HepG2 (cell line): ENCODE results near the gene DENND1C. TPM values are rescaled to one million over a fixed set of nuclear protein-coding genes. Genes with fewer than 3 reads are reported as not detected.

ENCODE experiments used
- ARHGAP35 ChIP-seq: sonication (generic); formaldehyde crosslinking; IDR thresholded peaks from 2 replicates; pipeline ENCODE4 v1.9.0; 2022; ENCODE audit warnings: mild to moderate bottlenecking, inconsistent platforms, moderate library complexity, missing genetic modification reagents, borderline replicate concordance
- KDM5A ChIP-seq: fragments of 200-600 bp; sonication (generic); IDR thresholded peaks from 2 replicates; pipeline ENCODE4 v1.7.0; 2018; ENCODE audit warnings: antibody characterized with exemption, mild to moderate bottlenecking, low read length, borderline replicate concordance
- MEIS1 ChIP-seq: sonication (generic); formaldehyde crosslinking; IDR thresholded peaks from 2 replicates; pipeline ENCODE4 v1.9.0; 2021; ENCODE audit warnings: mild to moderate bottlenecking, missing genetic modification reagents, moderate library complexity, borderline replicate concordance
- ZKSCAN5 ChIP-seq: sonication (generic); formaldehyde crosslinking; IDR thresholded peaks from 2 replicates; pipeline ENCODE4 v1.5.1; 2020; ENCODE audit warnings: mild to moderate bottlenecking, missing genetic modification reagents
- polyA plus RNA-seq, 8 experiments: library from polyadenylated mRNA; depleted of rRNA in 3 of 8; stranded (reverse) in 7 of 8; unstranded in 1 of 8; fragments of >200 nt; fragmentation: Illumina TruSeq in 4 of 8; extraction: Trizol in 4 of 8; gene quantifications; 2 replicates each; pipeline versions ENCODE4 v1.2.1 to v1.2.3, GENCODE V29; 2011 to 2016; ENCODE audit warnings: low read depth in 4 of 8, missing spikeins in 1 of 8, mixed read lengths in 1 of 8; ENCODE audit not compliant: insufficient read depth in 1 of 8
- total RNA-seq, 5 experiments: library from RNA; depleted of rRNA; stranded (reverse); fragments of >200 nt; fragmentation: Illumina TruSeq; extraction: Trizol; gene quantifications; 2 replicates each; pipeline ENCODE4 v1.2.3, GENCODE V29; 2016; ENCODE audit warnings: low read depth in 1 of 5
- TF ChIP-seq, protein P1 (sequence below): sonication (generic); formaldehyde crosslinking; IDR thresholded peaks from 2 replicates; pipeline ENCODE4 v1.5.0; 2020; ENCODE audit warnings: mild to moderate bottlenecking, missing genetic modification reagents, borderline replicate concordance
- TF ChIP-seq, protein P2 (sequence below): sonication (generic); formaldehyde crosslinking; IDR thresholded peaks from 2 replicates; pipeline ENCODE4 v1.5.1; 2020; ENCODE audit warnings: missing genetic modification reagents, mild to moderate bottlenecking, borderline replicate concordance
- TF ChIP-seq, protein P3 (sequence below): sonication (generic); formaldehyde crosslinking; IDR thresholded peaks from 2 replicates; pipeline ENCODE4 v1.8.0; 2022; ENCODE audit warnings: mild to moderate bottlenecking, missing genetic modification reagents, moderate library complexity

Gene DENND1C
- total and polyA plus RNA-seq, 2 of the 13 experiments (the other 11 are each of a cell fraction or from before 2014, with no cell fraction given): 0.04 to 0.73 TPM

DNA sequence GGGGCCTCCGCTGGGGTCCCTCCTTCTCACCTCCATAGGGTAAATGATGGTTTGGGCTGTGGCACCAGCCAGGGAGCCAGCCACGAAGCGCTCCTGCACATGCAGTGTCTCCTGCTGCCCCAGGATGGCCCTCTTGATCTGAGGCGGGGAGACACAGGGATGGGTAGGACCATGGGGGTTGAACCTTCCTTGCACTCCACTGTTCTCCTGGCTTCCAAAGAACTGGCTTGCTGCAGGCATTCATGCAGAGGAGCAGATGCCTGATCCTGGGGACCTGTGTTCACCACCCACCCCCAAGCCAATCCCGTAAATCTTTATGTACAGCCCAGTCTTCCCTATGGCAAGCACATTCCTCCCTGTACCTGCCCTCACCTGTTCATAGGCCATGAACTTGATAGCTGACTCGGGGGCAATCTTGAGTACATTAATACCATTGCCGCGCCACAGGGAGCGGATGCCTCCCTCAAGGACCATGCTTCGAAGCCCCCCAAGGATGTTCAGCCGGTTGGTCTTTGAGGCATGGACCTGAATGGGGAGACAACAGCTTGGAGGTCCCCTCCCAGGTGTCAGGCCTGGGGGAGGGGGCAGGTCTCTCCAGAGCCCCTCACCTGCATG, 27.5 kb downstream of the DENND1C start (continued):
- TF ChIP-seq, protein P1, sequence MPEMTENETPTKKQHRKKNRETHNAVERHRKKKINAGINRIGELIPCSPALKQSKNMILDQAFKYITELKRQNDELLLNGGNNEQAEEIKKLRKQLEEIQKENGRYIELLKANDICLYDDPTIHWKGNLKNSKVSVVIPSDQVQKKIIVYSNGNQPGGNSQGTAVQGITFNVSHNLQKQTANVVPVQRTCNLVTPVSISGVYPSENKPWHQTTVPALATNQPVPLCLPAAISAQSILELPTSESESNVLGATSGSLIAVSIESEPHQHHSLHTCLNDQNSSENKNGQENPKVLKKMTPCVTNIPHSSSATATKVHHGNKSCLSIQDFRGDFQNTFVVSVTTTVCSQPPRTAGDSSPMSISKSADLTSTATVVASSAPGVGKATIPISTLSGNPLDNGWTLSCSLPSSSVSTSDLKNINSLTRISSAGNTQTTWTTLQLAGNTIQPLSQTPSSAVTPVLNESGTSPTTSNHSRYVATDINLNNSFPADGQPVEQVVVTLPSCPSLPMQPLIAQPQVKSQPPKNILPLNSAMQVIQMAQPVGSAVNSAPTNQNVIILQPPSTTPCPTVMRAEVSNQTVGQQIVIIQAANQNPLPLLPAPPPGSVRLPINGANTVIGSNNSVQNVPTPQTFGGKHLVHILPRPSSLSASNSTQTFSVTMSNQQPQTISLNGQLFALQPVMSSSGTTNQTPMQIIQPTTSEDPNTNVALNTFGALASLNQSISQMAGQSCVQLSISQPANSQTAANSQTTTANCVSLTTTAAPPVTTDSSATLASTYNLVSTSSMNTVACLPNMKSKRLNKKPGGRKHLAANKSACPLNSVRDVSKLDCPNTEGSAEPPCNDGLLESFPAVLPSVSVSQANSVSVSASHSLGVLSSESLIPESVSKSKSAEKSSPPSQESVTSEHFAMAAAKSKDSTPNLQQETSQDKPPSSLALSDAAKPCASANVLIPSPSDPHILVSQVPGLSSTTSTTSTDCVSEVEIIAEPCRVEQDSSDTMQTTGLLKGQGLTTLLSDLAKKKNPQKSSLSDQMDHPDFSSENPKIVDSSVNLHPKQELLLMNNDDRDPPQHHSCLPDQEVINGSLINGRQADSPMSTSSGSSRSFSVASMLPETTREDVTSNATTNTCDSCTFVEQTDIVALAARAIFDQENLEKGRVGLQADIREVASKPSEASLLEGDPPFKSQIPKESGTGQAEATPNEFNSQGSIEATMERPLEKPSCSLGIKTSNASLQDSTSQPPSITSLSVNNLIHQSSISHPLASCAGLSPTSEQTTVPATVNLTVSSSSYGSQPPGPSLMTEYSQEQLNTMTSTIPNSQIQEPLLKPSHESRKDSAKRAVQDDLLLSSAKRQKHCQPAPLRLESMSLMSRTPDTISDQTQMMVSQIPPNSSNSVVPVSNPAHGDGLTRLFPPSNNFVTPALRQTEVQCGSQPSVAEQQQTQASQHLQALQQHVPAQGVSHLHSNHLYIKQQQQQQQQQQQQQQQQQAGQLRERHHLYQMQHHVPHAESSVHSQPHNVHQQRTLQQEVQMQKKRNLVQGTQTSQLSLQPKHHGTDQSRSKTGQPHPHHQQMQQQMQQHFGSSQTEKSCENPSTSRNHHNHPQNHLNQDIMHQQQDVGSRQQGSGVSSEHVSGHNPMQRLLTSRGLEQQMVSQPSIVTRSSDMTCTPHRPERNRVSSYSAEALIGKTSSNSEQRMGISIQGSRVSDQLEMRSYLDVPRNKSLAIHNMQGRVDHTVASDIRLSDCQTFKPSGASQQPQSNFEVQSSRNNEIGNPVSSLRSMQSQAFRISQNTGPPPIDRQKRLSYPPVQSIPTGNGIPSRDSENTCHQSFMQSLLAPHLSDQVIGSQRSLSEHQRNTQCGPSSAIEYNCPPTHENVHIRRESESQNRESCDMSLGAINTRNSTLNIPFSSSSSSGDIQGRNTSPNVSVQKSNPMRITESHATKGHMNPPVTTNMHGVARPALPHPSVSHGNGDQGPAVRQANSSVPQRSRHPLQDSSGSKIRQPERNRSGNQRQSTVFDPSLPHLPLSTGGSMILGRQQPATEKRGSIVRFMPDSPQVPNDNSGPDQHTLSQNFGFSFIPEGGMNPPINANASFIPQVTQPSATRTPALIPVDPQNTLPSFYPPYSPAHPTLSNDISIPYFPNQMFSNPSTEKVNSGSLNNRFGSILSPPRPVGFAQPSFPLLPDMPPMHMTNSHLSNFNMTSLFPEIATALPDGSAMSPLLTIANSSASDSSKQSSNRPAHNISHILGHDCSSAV (CRISPR knock-in tag): no peak
- TF ChIP-seq, protein P2, sequence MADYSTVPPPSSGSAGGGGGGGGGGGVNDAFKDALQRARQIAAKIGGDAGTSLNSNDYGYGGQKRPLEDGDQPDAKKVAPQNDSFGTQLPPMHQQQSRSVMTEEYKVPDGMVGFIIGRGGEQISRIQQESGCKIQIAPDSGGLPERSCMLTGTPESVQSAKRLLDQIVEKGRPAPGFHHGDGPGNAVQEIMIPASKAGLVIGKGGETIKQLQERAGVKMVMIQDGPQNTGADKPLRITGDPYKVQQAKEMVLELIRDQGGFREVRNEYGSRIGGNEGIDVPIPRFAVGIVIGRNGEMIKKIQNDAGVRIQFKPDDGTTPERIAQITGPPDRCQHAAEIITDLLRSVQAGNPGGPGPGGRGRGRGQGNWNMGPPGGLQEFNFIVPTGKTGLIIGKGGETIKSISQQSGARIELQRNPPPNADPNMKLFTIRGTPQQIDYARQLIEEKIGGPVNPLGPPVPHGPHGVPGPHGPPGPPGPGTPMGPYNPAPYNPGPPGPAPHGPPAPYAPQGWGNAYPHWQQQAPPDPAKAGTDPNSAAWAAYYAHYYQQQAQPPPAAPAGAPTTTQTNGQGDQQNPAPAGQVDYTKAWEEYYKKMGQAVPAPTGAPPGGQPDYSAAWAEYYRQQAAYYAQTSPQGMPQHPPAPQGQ (CRISPR knock-in tag): no peak
- no peak for TF ChIP-seq ARHGAP35 (CRISPR knock-in tag)
- TF ChIP-seq, protein P3, sequence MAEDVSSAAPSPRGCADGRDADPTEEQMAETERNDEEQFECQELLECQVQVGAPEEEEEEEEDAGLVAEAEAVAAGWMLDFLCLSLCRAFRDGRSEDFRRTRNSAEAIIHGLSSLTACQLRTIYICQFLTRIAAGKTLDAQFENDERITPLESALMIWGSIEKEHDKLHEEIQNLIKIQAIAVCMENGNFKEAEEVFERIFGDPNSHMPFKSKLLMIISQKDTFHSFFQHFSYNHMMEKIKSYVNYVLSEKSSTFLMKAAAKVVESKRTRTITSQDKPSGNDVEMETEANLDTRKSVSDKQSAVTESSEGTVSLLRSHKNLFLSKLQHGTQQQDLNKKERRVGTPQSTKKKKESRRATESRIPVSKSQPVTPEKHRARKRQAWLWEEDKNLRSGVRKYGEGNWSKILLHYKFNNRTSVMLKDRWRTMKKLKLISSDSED (CRISPR knock-in tag): no peak
- no peak for TF ChIP-seq ZKSCAN5 (CRISPR knock-in tag)
- no peak for TF ChIP-seq KDM5A
- no peak for TF ChIP-seq MEIS1 (CRISPR knock-in tag)
